HEK293 (cell line): ENCODE measurements around the gene BRPF1.

Experiments used
- CTCF ChIA-PET: fragments of 350-600 bp; formaldehyde crosslinking; extraction: SDS; loops from one replicate; lab custom pipeline; 2021; ENCODE audit warnings: antibody characterized with exemption; lab: Yijun Ruan, JAX
- POLR2A ChIA-PET: fragments of 300-600 bp; formaldehyde crosslinking; extraction: SDS; loops from one replicate; lab custom pipeline; 2020; ENCODE audit warnings: antibody characterized with exemption, inconsistent platforms; lab: Yijun Ruan, JAX
- H3K27ac ChIP-seq: fragments of 200-500 bp; sonication (Bioruptor generic); 2 replicates; pipeline ENCODE4 v1.5.1; 2014; ENCODE audit warnings: low read depth, low read length, control low read depth, inconsistent platforms; ENCODE audit errors: extremely low read depth
- H3K36me3 ChIP-seq, 2 experiments: fragments of 200-500 bp in 1 of 2; sonication (Bioruptor generic) in 1 of 2; 1 replicate in 1 of 2; 2 replicates in 1 of 2; pipeline ENCODE4 v1.5.1; 2014 to 2017; ENCODE audit warnings: inconsistent platforms in 2 of 2, low read length in 2 of 2; ENCODE audit not compliant: control insufficient read depth in 2 of 2, insufficient read depth in 1 of 2
- H3K4me1 ChIP-seq: fragments of 200-500 bp; sonication (Bioruptor generic); 2 replicates; pipeline ENCODE4 v1.5.1; 2014; ENCODE audit warnings: mild to moderate bottlenecking, low read length, inconsistent platforms; ENCODE audit not compliant: control insufficient read depth, insufficient read depth
- H3K4me3 ChIP-seq: 2 replicates; pipeline ENCODE4 v1.5.1; 2011; ENCODE audit warnings: low read depth, mild to moderate bottlenecking, control low read depth, low read length, moderate library complexity
- H3K9me3 ChIP-seq: fragments of 200-500 bp; sonication (Bioruptor generic); 2 replicates; pipeline ENCODE4 v1.5.1; 2014; ENCODE audit warnings: low read depth, low read length, inconsistent platforms; ENCODE audit not compliant: control insufficient read depth, insufficient read depth
- KLF10 ChIP-seq: fragments of 450-650 bp; IDR thresholded peaks from 2 replicates; pipeline ENCODE4 v1.5.1; 2018; ENCODE audit warnings: missing biosample characterization, mild to moderate bottlenecking, missing genetic modification characterization
- KLF8 ChIP-seq: fragments of 450-650 bp; formaldehyde crosslinking; IDR thresholded peaks from 2 replicates; pipeline ENCODE4 v1.5.1; 2016; ENCODE audit warnings: missing biosample characterization, missing genetic modification characterization
- OSR2 ChIP-seq: fragments of 450-650 bp; formaldehyde crosslinking; IDR thresholded peaks from 2 replicates; pipeline ENCODE4 v1.5.1; 2016; ENCODE audit warnings: missing biosample characterization, missing genetic modification characterization
- SCRT1 ChIP-seq: fragments of 450-650 bp; formaldehyde crosslinking; IDR thresholded peaks from 2 replicates; pipeline ENCODE4 v1.5.1; 2016; ENCODE audit warnings: missing biosample characterization, missing genetic modification characterization, borderline replicate concordance
- SCRT2 ChIP-seq: fragments of 450-650 bp; formaldehyde crosslinking; IDR thresholded peaks from 2 replicates; pipeline ENCODE4 v1.5.1; 2016; ENCODE audit warnings: missing biosample characterization, missing genetic modification characterization
- SP7 ChIP-seq: fragments of 450-650 bp; formaldehyde crosslinking; IDR thresholded peaks from 2 replicates; pipeline ENCODE4 v1.5.1; 2016; ENCODE audit warnings: missing biosample characterization, missing genetic modification characterization
- ZIC2 ChIP-seq: fragments of 450-650 bp; formaldehyde crosslinking; IDR thresholded peaks from 2 replicates; pipeline ENCODE4 v1.5.1; 2016; ENCODE audit warnings: missing biosample characterization, missing genetic modification characterization
- ZNF114 ChIP-seq: fragments of 450-650 bp; formaldehyde crosslinking; IDR thresholded peaks from 2 replicates; pipeline ENCODE4 v1.5.0; 2017; ENCODE audit warnings: missing biosample characterization, missing genetic modification characterization
- ZNF132 ChIP-seq: fragments of 450-650 bp; formaldehyde crosslinking; IDR thresholded peaks from 2 replicates; pipeline ENCODE4 v1.5.1; 2017; ENCODE audit warnings: missing biosample characterization, missing genetic modification characterization, borderline replicate concordance
- ZNF138 ChIP-seq: fragments of 450-650 bp; formaldehyde crosslinking; IDR thresholded peaks from 2 replicates; pipeline ENCODE4 v1.5.1; 2016; ENCODE audit warnings: missing biosample characterization, missing genetic modification characterization, borderline replicate concordance
- ZNF140 ChIP-seq: fragments of 450-650 bp; formaldehyde crosslinking; IDR thresholded peaks from 2 replicates; pipeline ENCODE4 v1.5.1; 2016; ENCODE audit warnings: missing biosample characterization, missing genetic modification characterization
- ZNF148 ChIP-seq: fragments of 450-650 bp; formaldehyde crosslinking; IDR thresholded peaks from 2 replicates; pipeline ENCODE4 v1.5.0; 2017; ENCODE audit warnings: missing biosample characterization, missing genetic modification characterization, borderline replicate concordance
- ZNF26 ChIP-seq: fragments of 450-650 bp; formaldehyde crosslinking; IDR thresholded peaks from 2 replicates; pipeline ENCODE4 v1.5.1; 2016; ENCODE audit warnings: missing biosample characterization, missing genetic modification characterization
- ZNF292 ChIP-seq: fragments of 450-650 bp; formaldehyde crosslinking; IDR thresholded peaks from 2 replicates; pipeline ENCODE4 v1.5.1; 2016; ENCODE audit warnings: low read depth, missing biosample characterization, missing genetic modification characterization, borderline replicate concordance
- ZNF311 ChIP-seq: fragments of 450-650 bp; formaldehyde crosslinking; IDR thresholded peaks from 2 replicates; pipeline ENCODE4 v1.5.1; 2017; ENCODE audit warnings: missing biosample characterization, missing genetic modification characterization, borderline replicate concordance
- ZNF558 ChIP-seq: fragments of 450-650 bp; formaldehyde crosslinking; IDR thresholded peaks from 2 replicates; pipeline ENCODE4 v1.5.1; 2016; ENCODE audit warnings: missing biosample characterization, missing genetic modification characterization
- ZNF600 ChIP-seq: fragments of 450-650 bp; formaldehyde crosslinking; IDR thresholded peaks from 2 replicates; pipeline ENCODE4 v1.5.1; 2016; ENCODE audit warnings: missing biosample characterization, missing genetic modification characterization
- ZNF610 ChIP-seq: fragments of 450-650 bp; formaldehyde crosslinking; IDR thresholded peaks from 2 replicates; pipeline ENCODE4 v1.5.1; 2016; ENCODE audit warnings: missing biosample characterization, missing genetic modification characterization, borderline replicate concordance
- ZNF768 ChIP-seq: fragments of 450-650 bp; formaldehyde crosslinking; IDR thresholded peaks from 2 replicates; pipeline ENCODE4 v1.5.1; 2018; ENCODE audit warnings: missing biosample characterization, mild to moderate bottlenecking, missing genetic modification characterization
- ZNF785 ChIP-seq: fragments of 450-650 bp; formaldehyde crosslinking; IDR thresholded peaks from 2 replicates; pipeline ENCODE4 v1.5.1; 2016; ENCODE audit warnings: missing biosample characterization, missing genetic modification characterization
- TF ChIP-seq, protein P1 (sequence below): fragments of 450-650 bp; IDR thresholded peaks from 2 replicates; pipeline ENCODE4 v1.5.1; 2018; ENCODE audit warnings: missing biosample characterization, mild to moderate bottlenecking, missing genetic modification characterization
- TF ChIP-seq, protein P2 (sequence below): fragments of 450-650 bp; formaldehyde crosslinking; IDR thresholded peaks from 2 replicates; pipeline ENCODE4 v1.5.1; 2017; ENCODE audit warnings: missing biosample characterization, missing genetic modification characterization
- TF ChIP-seq, protein P3 (sequence below): fragments of 450-650 bp; formaldehyde crosslinking; IDR thresholded peaks from 2 replicates; pipeline ENCODE4 v1.5.1; 2016; ENCODE audit warnings: missing biosample characterization, missing genetic modification characterization

BRPF1 gene

DNA sequence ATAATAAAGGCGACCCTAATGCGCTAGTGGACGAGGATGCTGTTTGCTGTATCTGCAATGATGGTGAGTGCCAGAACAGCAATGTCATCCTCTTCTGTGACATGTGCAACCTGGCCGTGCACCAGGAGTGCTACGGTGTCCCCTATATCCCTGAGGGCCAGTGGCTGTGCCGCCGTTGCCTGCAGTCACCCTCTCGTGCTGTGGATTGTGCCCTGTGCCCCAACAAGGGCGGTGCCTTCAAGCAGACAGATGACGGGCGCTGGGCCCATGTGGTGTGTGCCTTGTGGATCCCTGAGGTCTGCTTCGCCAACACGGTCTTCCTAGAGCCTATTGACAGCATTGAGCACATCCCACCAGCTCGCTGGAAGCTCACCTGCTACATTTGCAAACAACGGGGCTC is 7.6 kb downstream of the BRPF1 start:
- ChIA-PET CTCF (no interaction called here), POLR2A (interaction anchor here (1.2 to 3.8 kb wide), 2 partner anchors 8 to 10 kb away, joined by 3 to 12 read pairs; partner anchors contain the start of genes BRPF1 and OGG1)
- Histone ChIP-seq H3K9me3 (no peaks in the 10 kb centered on the region), H3K36me3 (peaks cover 45 to 100% of the 10 kb centered on the region in 2 experiments), H3K4me3 (no peak overlapping the region), H3K27ac (no peak overlapping the region), H3K4me1 (no peaks in the 10 kb centered on the region)
- TF ChIP-seq ZNF138 (tag by site-specific recombination) (no peak), ZNF26 (tag by site-specific recombination) (no peak), SCRT1 (no peak), ZNF785 (tag by site-specific recombination) (no peak), ZNF558 (tag by site-specific recombination) (no peak), ZNF311 (tag by site-specific recombination) (no peak), KLF10 (tag by site-specific recombination) (no peak), ZNF768 (no peak), SP7 (tag by site-specific recombination) (no peak)
- TF ChIP-seq, protein P1, sequence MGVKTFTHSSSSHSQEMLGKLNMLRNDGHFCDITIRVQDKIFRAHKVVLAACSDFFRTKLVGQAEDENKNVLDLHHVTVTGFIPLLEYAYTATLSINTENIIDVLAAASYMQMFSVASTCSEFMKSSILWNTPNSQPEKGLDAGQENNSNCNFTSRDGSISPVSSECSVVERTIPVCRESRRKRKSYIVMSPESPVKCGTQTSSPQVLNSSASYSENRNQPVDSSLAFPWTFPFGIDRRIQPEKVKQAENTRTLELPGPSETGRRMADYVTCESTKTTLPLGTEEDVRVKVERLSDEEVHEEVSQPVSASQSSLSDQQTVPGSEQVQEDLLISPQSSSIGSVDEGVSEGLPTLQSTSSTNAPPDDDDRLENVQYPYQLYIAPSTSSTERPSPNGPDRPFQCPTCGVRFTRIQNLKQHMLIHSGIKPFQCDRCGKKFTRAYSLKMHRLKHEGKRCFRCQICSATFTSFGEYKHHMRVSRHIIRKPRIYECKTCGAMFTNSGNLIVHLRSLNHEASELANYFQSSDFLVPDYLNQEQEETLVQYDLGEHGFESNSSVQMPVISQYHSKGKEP, result no peak
- TF ChIP-seq, protein P2, sequence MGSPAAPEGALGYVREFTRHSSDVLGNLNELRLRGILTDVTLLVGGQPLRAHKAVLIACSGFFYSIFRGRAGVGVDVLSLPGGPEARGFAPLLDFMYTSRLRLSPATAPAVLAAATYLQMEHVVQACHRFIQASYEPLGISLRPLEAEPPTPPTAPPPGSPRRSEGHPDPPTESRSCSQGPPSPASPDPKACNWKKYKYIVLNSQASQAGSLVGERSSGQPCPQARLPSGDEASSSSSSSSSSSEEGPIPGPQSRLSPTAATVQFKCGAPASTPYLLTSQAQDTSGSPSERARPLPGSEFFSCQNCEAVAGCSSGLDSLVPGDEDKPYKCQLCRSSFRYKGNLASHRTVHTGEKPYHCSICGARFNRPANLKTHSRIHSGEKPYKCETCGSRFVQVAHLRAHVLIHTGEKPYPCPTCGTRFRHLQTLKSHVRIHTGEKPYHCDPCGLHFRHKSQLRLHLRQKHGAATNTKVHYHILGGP (tag by site-specific recombination), result no peak

- ChIA-PET CTCF (no interaction called here), POLR2A (interaction anchor here (1.7 kb wide), 1 partner anchor 10 kb away, joined by 3 read pairs; no protein-coding TSS in a partner anchor)
- TF ChIP-seq ZNF148 (tag by site-specific recombination) (no peak), ZNF768 (peak; percentile 84; the same call in 1 of the 2 replicates)
- H3K36me3 ChIP-seq, result peaks cover 21 to 100% of the 10 kb centered on the region in 2 experiments
- no peaks in the 10 kb centered on the region for H3K9me3 ChIP-seq
- H3K4me1 ChIP-seq, result no peaks in the 10 kb centered on the region
- H3K27ac ChIP-seq, result no peak overlapping the region
- no peak overlapping the region for H3K4me3 ChIP-seq
These were observed 11.0 kb downstream of the BRPF1 start for GRCh38 chr3:9742560-9742959.

- ChIA-PET CTCF (interaction anchor here (0.9 kb wide), 1 partner anchor 8 kb away, joined by 3 read pairs; no protein-coding TSS in a partner anchor), POLR2A (interaction anchor here (0.5 kb wide), 1 partner anchor 55 kb away, joined by 3 read pairs; no protein-coding TSS in a partner anchor)
- peaks cover 17 to 100% of the 10 kb centered on the region in 2 experiments for H3K36me3 ChIP-seq
- H3K27ac ChIP-seq, result no peak overlapping the region
- H3K9me3 ChIP-seq, result no peaks in the 10 kb centered on the region
- no peak overlapping the region for H3K4me3 ChIP-seq
- no peaks in the 10 kb centered on the region for H3K4me1 ChIP-seq
- no peak for TF ChIP-seq ZIC2 (tag by site-specific recombination)
- no peak for TF ChIP-seq OSR2 (tag by site-specific recombination)
- TF ChIP-seq ZNF114, result no peak
- no peak for TF ChIP-seq ZNF140 (tag by site-specific recombination)
- no peak for TF ChIP-seq ZNF610
- TF ChIP-seq SCRT2 (tag by site-specific recombination), result no peak
- TF ChIP-seq ZNF132, result no peak
- TF ChIP-seq ZNF600 (tag by site-specific recombination), result no peak
- TF ChIP-seq, protein P3, sequence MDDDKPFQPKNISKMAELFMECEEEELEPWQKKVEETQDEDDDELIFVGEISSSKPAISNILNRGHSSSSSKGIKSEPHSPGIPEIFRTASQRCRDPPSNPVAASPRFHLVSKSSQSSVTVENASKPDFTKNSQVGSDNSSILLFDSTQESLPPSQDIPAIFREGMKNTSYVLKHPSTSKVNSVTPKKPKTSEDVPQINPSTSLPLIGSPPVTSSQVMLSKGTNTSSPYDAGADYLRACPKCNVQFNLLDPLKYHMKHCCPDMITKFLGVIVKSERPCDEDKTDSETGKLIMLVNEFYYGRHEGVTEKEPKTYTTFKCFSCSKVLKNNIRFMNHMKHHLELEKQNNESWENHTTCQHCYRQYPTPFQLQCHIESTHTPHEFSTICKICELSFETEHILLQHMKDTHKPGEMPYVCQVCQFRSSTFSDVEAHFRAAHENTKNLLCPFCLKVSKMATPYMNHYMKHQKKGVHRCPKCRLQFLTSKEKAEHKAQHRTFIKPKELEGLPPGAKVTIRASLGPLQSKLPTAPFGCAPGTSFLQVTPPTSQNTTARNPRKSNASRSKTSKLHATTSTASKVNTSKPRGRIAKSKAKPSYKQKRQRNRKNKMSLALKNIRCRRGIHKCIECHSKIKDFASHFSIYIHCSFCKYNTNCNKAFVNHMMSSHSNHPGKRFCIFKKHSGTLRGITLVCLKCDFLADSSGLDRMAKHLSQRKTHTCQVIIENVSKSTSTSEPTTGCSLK (tag by site-specific recombination), result no peak
- TF ChIP-seq ZNF292 (tag by site-specific recombination), result no peak
- TF ChIP-seq KLF8 (tag by site-specific recombination), result no peak
These were observed 12.0 kb downstream of the BRPF1 start for GRCh38 chr3:9743548-9743947.
